NK-92 (cell line): ENCODE data around the gene PHACTR4.
"Not testable (repeated sequence)": the region's sequence is repeated elsewhere in the genome, so short reads cannot be mapped to it uniquely, and the experiment has no call there.

Experiments
- DNase-seq: peaks from one replicate; lab custom pipeline; 2025; ENCODE audit not compliant: unreplicated experiment; lab: John Stamatoyannopoulos, UW

The PHACTR4 gene

GRCh38 chr1:28428012-28428411 lies 58.5 kb downstream of the PHACTR4 start:
- DNase-seq: no peak

GRCh38 chr1:28428990-28429520 lies 59.5 kb downstream of the PHACTR4 start:
- DNase-seq: no peak

- no peak for DNase-seq
Measured at GRCh38 chr1:28436211-28436769, 66.8 kb downstream of the PHACTR4 start.

- no peak for DNase-seq
Measured at GRCh38 chr1:28437264-28437923, 67.9 kb downstream of the PHACTR4 start.

- DNase-seq: no peak
Measured at GRCh38 chr1:28437924-28438699, 68.6 kb downstream of the PHACTR4 start.

- no peak for DNase-seq
Measured at GRCh38 chr1:28439320-28439719, 69.8 kb downstream of the PHACTR4 start.

- DNase-seq: no peak
Measured at GRCh38 chr1:28441674-28442073, 72.1 kb downstream of the PHACTR4 start.

GRCh38 chr1:28443550-28443949 lies 74.0 kb downstream of the PHACTR4 start:
- DNase-seq: no peak

- DNase-seq: no peak
Measured at GRCh38 chr1:28447679-28448078, 78.1 kb downstream of the PHACTR4 start.

- not testable (repeated sequence) for DNase-seq
Measured at GRCh38 chr1:28448094-28448611, 78.6 kb downstream of the PHACTR4 start.

- no peak for DNase-seq
Measured at GRCh38 chr1:28449904-28450303, 80.4 kb downstream of the PHACTR4 start.

- no peak for DNase-seq
Measured at GRCh38 chr1:28450561-28450960, 81.0 kb downstream of the PHACTR4 start.

GRCh38 chr1:28451011-28451410 lies 81.5 kb downstream of the PHACTR4 start:
- no peak for DNase-seq

- DNase-seq: no peak
Measured at GRCh38 chr1:28456078-28456477, 86.5 kb downstream of the PHACTR4 start.

GRCh38 chr1:28457678-28458077 lies 88.1 kb downstream of the PHACTR4 start:
- DNase-seq: no peak

GRCh38 chr1:28458237-28459228 lies 89.0 kb downstream of the PHACTR4 start:
- no peak for DNase-seq

GRCh38 chr1:28466226-28466778 lies 96.8 kb downstream of the PHACTR4 start:
- no peak for DNase-seq

GRCh38 chr1:28470146-28470545 lies 100.6 kb downstream of the PHACTR4 start:
- no peak for DNase-seq

GRCh38 chr1:28479497-28479896 lies 110.0 kb downstream of the PHACTR4 start:
- not testable (repeated sequence) for DNase-seq

- DNase-seq: no peak
Measured at GRCh38 chr1:28480308-28480707, 110.8 kb downstream of the PHACTR4 start.
